Measurements from ENCODE around the gene CEP57. TPM values are rescaled to one million over a fixed set of nuclear protein-coding genes. Genes with fewer than 3 reads are reported as not detected.
A peak's percentile ranks its signal among the peaks of the same experiment; 100 is the strongest.

Gene CEP57
- total RNA-seq, 1 experiment from 2014 or later, result 73.7 TPM

DNA sequence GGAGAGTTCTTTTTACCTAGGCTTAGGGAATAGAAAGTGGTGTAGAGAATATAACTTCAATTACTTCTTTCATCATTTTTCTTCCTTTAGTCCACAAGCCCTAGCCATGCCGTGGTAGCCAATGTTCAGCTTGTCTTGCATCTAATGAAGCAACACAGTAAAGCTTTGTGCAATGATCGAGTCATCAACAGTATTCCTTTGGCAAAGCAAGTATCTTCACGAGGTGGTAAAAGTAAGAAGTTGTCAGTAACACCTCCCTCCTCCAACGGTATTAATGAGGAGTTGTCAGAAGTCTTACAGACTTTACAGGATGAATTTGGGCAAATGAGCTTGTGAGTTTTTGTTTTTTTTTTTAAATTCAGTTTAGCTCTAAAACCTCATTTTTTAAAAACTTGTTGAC lies 37.4 kb downstream of the CEP57 start:
- Mint-ChIP-seq H3K36me3 (ENCODE audit: insufficient read depth, unreplicated experiment) (peaks cover 80% of the 10 kb centered on the region), H3K4me3 (ENCODE audit: unreplicated experiment) (no peak overlapping the region)
- CTCF ChIA-PET, result interaction anchor here (0.6 to 1.3 kb wide), 3 partner anchors 8 to 616 kb away, joined by 3 to 6 read pairs (median 3); no protein-coding TSS in a partner anchor

DNA sequence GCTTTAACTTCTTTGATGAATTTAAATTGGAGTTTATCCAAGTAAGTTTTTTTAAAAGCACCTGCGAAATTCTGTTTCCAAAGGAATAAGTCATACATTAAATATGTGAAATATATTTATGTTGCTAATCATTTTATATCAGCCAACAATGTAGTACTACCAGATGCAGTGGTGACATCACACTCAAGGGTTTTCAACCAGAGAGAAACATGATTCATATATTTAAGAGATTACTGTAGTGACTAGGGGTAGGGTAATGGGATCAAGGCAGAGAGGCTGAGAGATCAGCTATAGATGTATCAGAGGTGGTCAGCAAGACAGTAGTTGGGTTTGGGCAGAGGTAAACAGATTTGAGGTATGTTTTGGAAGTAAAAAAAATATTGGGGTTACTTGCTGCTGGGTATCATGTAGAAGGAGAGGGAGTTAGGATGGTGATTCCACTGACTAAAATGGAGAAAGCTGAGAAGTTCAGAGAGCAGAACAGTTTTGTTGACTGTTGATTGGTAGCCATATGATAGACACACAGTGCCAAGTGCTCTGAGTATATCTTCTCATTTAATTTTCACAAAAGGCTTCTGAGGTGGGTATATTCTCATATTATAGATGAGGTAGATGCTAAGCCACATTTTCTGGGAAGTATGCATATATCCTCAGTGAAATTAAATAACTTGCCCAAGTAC lies 39.4 kb downstream of the CEP57 start:
- ChIA-PET CTCF (interaction anchor here (0.5 to 0.7 kb wide), 4 partner anchors 89 to 563 kb away, joined by 3 to 4 read pairs (median 3); no protein-coding TSS in a partner anchor), POLR2A (interaction anchor here (0.7 kb wide), 1 partner anchor 413 kb away, joined by 5 read pairs; no protein-coding TSS in a partner anchor)
- Mint-ChIP-seq H3K4me1 (ENCODE audit: insufficient read depth, unreplicated experiment) (peaks cover 19% of the 10 kb centered on the region), H3K36me3 (ENCODE audit: insufficient read depth, unreplicated experiment) (peaks cover 76% of the 10 kb centered on the region), H3K27me3 (ENCODE audit: insufficient read depth, unreplicated experiment) (no peaks in the 10 kb centered on the region), H3K9me3 (ENCODE audit: unreplicated experiment) (no peaks in the 10 kb centered on the region), H3K4me3 (ENCODE audit: unreplicated experiment) (no peak overlapping the region), H3K27ac (ENCODE audit: low read depth, unreplicated experiment) (peak overlapping the region; percentile 20)
- no peak for DNase-seq (ENCODE audit: unreplicated experiment)
- intact Hi-C loops (cut with micrococcal nuclease), result loop anchor here (10.0 kb wide), 1 partner anchor 675 kb away; no protein-coding TSS in a partner anchor
- no TSS peak for BruUV-seq (replicated peaks)
- TF ChIP-seq, protein P1, sequence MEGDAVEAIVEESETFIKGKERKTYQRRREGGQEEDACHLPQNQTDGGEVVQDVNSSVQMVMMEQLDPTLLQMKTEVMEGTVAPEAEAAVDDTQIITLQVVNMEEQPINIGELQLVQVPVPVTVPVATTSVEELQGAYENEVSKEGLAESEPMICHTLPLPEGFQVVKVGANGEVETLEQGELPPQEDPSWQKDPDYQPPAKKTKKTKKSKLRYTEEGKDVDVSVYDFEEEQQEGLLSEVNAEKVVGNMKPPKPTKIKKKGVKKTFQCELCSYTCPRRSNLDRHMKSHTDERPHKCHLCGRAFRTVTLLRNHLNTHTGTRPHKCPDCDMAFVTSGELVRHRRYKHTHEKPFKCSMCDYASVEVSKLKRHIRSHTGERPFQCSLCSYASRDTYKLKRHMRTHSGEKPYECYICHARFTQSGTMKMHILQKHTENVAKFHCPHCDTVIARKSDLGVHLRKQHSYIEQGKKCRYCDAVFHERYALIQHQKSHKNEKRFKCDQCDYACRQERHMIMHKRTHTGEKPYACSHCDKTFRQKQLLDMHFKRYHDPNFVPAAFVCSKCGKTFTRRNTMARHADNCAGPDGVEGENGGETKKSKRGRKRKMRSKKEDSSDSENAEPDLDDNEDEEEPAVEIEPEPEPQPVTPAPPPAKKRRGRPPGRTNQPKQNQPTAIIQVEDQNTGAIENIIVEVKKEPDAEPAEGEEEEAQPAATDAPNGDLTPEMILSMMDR (IDR thresholded peaks at IDR 0.05; ENCODE audit: unreplicated experiment), result no peak

More for the DNA sequence above, 37.4 kb downstream of the CEP57 start:
- BruUV-seq (replicated peaks), result no TSS peak
- Mint-ChIP-seq H3K27ac (ENCODE audit: low read depth, unreplicated experiment) (peak overlapping the region; percentile 59), H3K27me3 (ENCODE audit: insufficient read depth, unreplicated experiment) (no peaks in the 10 kb centered on the region), H3K4me1 (ENCODE audit: insufficient read depth, unreplicated experiment) (peaks cover 19% of the 10 kb centered on the region), H3K9me3 (ENCODE audit: unreplicated experiment) (no peaks in the 10 kb centered on the region)
- DNase-seq (ENCODE audit: unreplicated experiment), result peak; percentile 54
- intact Hi-C loops (cut with micrococcal nuclease), result no loop called here
- POLR2A ChIA-PET, result interaction anchor here (0.5 to 1.2 kb wide), 3 partner anchors 36 to 598 kb away, joined by 3 to 7 read pairs (median 4); partner anchors contain the start of gene CEP57
- TF ChIP-seq, protein P1 (IDR thresholded peaks at IDR 0.05; ENCODE audit: unreplicated experiment), result no peak

DNA sequence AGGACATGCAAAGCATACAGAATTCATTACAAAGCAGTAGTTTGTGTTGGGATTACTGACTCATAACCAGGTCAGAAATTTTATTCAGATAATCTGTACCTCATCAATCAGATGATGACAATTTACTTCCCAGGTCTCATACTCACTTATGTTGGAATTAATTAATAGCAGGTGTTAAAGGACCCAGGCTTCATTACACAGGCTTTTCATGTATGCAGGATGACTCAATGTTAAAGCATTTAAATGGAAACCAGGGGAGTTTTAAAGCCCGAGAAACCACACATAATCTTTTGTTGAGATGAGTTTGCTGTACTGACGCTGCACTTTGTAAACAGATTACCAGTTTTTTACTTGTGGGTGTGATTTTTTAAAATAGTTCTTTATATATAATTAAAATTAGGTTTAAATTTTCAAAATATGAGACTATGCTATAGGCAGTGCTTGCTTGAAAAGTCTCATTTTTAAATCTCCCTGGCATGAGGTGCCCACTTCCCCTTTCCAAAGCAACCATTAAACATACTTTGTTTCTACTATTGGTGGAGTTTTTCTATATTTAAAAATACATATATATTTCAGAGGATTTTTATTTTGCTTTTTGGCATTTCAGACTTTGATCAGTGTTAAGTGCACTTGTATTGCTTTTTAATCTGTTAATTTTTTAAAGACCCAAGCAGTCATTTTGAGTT lies 41.0 kb downstream of the CEP57 start:
- Mint-ChIP-seq H3K4me3 (ENCODE audit: unreplicated experiment) (no peak overlapping the region), H3K9me3 (ENCODE audit: unreplicated experiment) (no peaks in the 10 kb centered on the region), H3K27ac (ENCODE audit: low read depth, unreplicated experiment) (no peak overlapping the region), H3K4me1 (ENCODE audit: insufficient read depth, unreplicated experiment) (peaks cover 24% of the 10 kb centered on the region), H3K27me3 (ENCODE audit: insufficient read depth, unreplicated experiment) (no peaks in the 10 kb centered on the region), H3K36me3 (ENCODE audit: insufficient read depth, unreplicated experiment) (peaks cover 70% of the 10 kb centered on the region)
- TF ChIP-seq, protein P1 (IDR thresholded peaks at IDR 0.05; ENCODE audit: unreplicated experiment), result no peak
- TSS peak; percentile 65 for BruUV-seq (replicated peaks)
- CTCF ChIA-PET, result no interaction called here
- no peak for DNase-seq (ENCODE audit: unreplicated experiment)
- intact Hi-C loops (cut with micrococcal nuclease), result loop anchor here (10.0 kb wide), 1 partner anchor 677 kb away; no protein-coding TSS in a partner anchor
- POLR2A ChIA-PET, result interaction anchor here (3.0 kb wide), 1 partner anchor 41 kb away, joined by 7 read pairs; the partner anchor contains the start of genes CEP57 and FAM76B

DNA sequence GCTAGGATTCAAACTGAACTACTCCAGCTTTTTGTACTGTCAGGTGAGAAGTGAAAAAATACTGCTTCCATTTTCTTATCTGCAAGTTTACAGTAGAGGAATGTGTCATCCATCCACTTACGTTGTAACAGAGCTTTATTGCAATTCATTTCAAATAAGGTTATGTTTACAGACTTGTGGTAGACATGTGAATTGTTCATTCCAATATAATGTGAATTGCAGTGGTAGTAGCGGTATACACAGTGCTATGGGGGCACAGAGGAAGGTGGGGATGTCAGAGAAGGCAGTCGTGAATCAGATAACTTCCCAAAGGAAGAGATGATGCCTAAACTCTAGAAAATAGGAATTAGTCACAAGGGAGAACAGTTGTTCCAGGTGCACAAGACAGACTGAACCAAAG lies 42.5 kb downstream of the CEP57 start:
- Mint-ChIP-seq H3K27ac (ENCODE audit: low read depth, unreplicated experiment) (no peak overlapping the region), H3K4me1 (ENCODE audit: insufficient read depth, unreplicated experiment) (peaks cover 18% of the 10 kb centered on the region)

More for the DNA sequence above, 42.5 kb downstream of the CEP57 start:
- H3K9me3 Mint-ChIP-seq (ENCODE audit: unreplicated experiment), result no peaks in the 10 kb centered on the region
- intact Hi-C loops (cut with micrococcal nuclease), result loop anchor here (10.0 kb wide), 1 partner anchor 678 kb away; no protein-coding TSS in a partner anchor
- ChIA-PET POLR2A (interaction anchor here (1.5 to 3.0 kb wide), 2 partner anchors 14 to 42 kb away, joined by 3 to 7 read pairs; partner anchors contain the start of genes CEP57 and FAM76B), CTCF (interaction anchor here (1.0 to 1.4 kb wide), 2 partner anchors 17 to 511 kb away, joined by 3 to 5 read pairs; partner anchors contain the start of gene MAML2)
- no peaks in the 10 kb centered on the region for H3K27me3 Mint-ChIP-seq (ENCODE audit: insufficient read depth, unreplicated experiment)
- no peak for DNase-seq (ENCODE audit: unreplicated experiment)
- H3K4me3 Mint-ChIP-seq (ENCODE audit: unreplicated experiment), result no peak overlapping the region
- TF ChIP-seq, protein P1 (IDR thresholded peaks at IDR 0.05; ENCODE audit: unreplicated experiment), result no peak
- H3K36me3 Mint-ChIP-seq (ENCODE audit: insufficient read depth, unreplicated experiment), result peaks cover 67% of the 10 kb centered on the region
- BruUV-seq (replicated peaks), result no TSS peak
